Brain microvascular endothelial cell (primary cell): ENCODE results near the gene DENND2C.

Experiments used
- DNase-seq: peaks from one replicate; pipeline ENCODE4 v3.0.0-alpha.2; 2020
- H3K27ac ChIP-seq: fragments of 250-450 bp; sonication (Bioruptor Pico); 2 replicates; pipeline ENCODE4 v1.5.1; 2020; ENCODE audit warnings: mild to moderate bottlenecking, moderate library complexity
- H3K27me3 ChIP-seq: fragments of 250-450 bp; sonication (Bioruptor Pico); replicated peaks from 2 replicates; pipeline ENCODE4 v1.5.1; 2020; ENCODE audit warnings: mild to moderate bottlenecking
- H3K36me3 ChIP-seq: fragments of 250-450 bp; sonication (Bioruptor Pico); replicated peaks from 2 replicates; pipeline ENCODE4 v1.5.1; 2020; ENCODE audit warnings: mild to moderate bottlenecking
- H3K4me3 ChIP-seq: 2 replicates; pipeline ENCODE4 v1.5.1; 2011; ENCODE audit warnings: low read depth, mild to moderate bottlenecking, control low read depth, low read length, moderate library complexity
- in situ Hi-C: cut with HindIII; loops from 2 replicates; pipeline ENCODE4 v1.10.0; 2017; ENCODE audit warnings: low sequenced_read_pairs, low pct_ligation_motif_present
- TF ChIP-seq, protein P1 (sequence below): IDR thresholded peaks from 2 replicates; pipeline ENCODE4 v1.5.1; 2011; ENCODE audit warnings: low read depth, mild to moderate bottlenecking, moderate library complexity, low read length, control low read depth, inconsistent platforms; ENCODE audit errors: missing control alignments

The DENND2C gene

DNA sequence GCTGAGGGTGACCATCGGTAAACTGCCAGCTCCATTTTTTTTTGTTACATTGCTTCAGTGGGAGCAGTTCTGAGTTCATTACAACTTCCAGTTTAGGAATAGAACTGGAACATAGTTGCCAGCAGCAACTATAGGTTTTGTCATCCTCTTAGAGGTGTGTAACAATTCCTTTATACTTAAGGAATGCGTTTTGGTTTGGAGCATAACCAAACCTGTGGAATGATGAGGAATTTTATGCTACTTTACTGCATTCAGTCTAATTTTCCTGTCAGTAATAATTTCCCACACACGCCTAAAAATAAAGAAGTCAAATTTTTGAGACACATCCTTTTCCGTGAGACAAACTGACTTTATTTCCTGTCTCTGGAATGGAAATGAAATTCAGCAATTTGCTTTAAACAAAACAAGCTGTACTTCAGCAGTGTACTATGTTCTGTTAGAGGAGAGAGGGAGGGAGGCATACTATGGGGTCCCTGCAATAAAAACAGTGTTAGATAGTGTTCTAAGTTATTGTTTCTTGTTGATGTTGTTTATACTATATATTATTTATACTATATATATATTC lies 30.3 kb upstream of the DENND2C start:
- TF ChIP-seq, protein P1, sequence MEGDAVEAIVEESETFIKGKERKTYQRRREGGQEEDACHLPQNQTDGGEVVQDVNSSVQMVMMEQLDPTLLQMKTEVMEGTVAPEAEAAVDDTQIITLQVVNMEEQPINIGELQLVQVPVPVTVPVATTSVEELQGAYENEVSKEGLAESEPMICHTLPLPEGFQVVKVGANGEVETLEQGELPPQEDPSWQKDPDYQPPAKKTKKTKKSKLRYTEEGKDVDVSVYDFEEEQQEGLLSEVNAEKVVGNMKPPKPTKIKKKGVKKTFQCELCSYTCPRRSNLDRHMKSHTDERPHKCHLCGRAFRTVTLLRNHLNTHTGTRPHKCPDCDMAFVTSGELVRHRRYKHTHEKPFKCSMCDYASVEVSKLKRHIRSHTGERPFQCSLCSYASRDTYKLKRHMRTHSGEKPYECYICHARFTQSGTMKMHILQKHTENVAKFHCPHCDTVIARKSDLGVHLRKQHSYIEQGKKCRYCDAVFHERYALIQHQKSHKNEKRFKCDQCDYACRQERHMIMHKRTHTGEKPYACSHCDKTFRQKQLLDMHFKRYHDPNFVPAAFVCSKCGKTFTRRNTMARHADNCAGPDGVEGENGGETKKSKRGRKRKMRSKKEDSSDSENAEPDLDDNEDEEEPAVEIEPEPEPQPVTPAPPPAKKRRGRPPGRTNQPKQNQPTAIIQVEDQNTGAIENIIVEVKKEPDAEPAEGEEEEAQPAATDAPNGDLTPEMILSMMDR, result no peak
- H3K27me3 ChIP-seq, result no peaks in the 10 kb centered on the region
- in situ Hi-C loops, result no loop called here
- H3K36me3 ChIP-seq, result peaks cover 3% of the 10 kb centered on the region
- no peak for DNase-seq
- no peak overlapping the region for H3K27ac ChIP-seq
- no peak overlapping the region for H3K4me3 ChIP-seq

GRCh38 chr1:114696810-114697209 lies 27.0 kb upstream of the DENND2C start:
- H3K27ac ChIP-seq, result no peak overlapping the region
- no peaks in the 10 kb centered on the region for H3K36me3 ChIP-seq
- no peak for DNase-seq
- TF ChIP-seq, protein P1, result no peak
- no peak overlapping the region for H3K4me3 ChIP-seq
- in situ Hi-C loops, result no loop called here
- H3K27me3 ChIP-seq, result no peaks in the 10 kb centered on the region

GRCh38 chr1:114695430-114696058 lies 25.7 kb upstream of the DENND2C start, which contains the start of gene AMPD1:
TSS of gene AMPD1 (minus strand) at chr1:114695546. CDS start at chr1:114695471, 75 bp downstream.
- Histone ChIP-seq H3K27ac (no peak within 1 kb of the TSS), H3K4me3 (no peak within 1 kb of the TSS), H3K36me3 (no peaks in the 10 kb centered on the region), H3K27me3 (no peaks in the 10 kb centered on the region)
- in situ Hi-C loops, result no loop called here
- TF ChIP-seq, protein P1, result no peak
- peak; percentile 14 for DNase-seq

DNA sequence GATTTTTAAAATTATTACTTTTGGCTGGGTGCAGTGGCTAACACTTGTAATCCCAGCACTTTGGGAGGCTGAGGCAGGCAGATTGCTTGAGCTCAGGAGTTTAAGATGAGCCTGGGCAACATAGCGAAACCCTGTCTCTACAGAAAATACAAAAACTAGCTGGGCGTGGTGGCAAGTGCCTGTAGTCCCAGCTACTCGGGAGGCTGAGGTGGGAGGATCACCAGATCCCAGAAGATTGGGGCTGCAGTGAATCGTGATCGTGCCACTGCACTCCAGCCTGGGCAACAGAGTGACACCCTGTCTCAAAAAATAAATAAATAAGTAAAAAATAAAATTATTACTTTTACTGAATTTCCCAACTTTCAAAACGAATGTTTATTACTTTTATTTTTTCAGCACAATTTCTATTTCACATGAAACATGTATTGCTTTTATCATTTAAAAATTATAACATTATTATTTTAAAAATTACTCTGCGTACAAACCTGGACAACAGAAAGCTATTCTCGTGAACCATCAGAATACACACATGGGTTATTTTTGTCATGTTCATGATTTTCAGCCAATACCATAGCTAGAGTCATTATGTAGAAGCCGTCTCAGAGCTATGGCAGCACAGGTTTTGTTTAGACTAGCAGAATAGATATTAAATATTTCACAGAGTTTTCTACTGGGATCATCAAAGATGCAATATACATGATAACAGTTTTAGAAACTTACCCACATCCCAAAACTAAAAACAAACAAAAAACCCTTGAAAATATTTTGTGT lies 24.9 kb upstream of the DENND2C start:
- Histone ChIP-seq H3K36me3 (no peaks in the 10 kb centered on the region), H3K4me3 (no peak overlapping the region), H3K27me3 (no peaks in the 10 kb centered on the region), H3K27ac (no peak overlapping the region)
- no peak for DNase-seq
- TF ChIP-seq, protein P1, result no peak
- in situ Hi-C loops, result no loop called here

DNA sequence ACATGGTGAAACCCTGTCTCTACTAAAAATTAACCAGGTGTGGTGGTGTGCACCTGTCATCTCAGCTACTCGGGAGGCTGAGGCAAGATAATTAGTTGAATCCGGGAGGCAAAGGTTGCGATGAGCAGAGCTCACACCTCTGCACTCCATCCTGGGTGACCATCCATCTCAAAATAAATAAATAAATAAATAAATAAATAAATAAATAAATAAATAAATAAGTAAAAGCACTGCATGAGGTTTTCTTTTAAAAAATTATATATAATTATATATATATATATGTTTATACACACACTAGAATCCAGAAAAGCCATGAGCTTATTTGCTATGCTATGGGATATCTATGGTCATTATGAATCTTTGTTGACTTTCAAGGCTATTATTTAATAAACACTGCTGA lies 23.1 kb upstream of the DENND2C start:
- TF ChIP-seq, protein P1, result no peak
- in situ Hi-C loops, result no loop called here
- no peak overlapping the region for H3K27ac ChIP-seq
- no peaks in the 10 kb centered on the region for H3K27me3 ChIP-seq
- H3K36me3 ChIP-seq, result no peaks in the 10 kb centered on the region
- no peak for DNase-seq
- no peak overlapping the region for H3K4me3 ChIP-seq
